DMS 273 treated with DMSO at 0.1 percent for 48 hours (cell line): ENCODE measurements around the gene HABP4.

Source experiments
- DNase-seq: peaks from one replicate; lab custom pipeline; 2025; lab: John Stamatoyannopoulos, UW

The HABP4 gene, protein sequence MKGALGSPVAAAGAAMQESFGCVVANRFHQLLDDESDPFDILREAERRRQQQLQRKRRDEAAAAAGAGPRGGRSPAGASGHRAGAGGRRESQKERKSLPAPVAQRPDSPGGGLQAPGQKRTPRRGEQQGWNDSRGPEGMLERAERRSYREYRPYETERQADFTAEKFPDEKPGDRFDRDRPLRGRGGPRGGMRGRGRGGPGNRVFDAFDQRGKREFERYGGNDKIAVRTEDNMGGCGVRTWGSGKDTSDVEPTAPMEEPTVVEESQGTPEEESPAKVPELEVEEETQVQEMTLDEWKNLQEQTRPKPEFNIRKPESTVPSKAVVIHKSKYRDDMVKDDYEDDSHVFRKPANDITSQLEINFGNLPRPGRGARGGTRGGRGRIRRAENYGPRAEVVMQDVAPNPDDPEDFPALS

DNA sequence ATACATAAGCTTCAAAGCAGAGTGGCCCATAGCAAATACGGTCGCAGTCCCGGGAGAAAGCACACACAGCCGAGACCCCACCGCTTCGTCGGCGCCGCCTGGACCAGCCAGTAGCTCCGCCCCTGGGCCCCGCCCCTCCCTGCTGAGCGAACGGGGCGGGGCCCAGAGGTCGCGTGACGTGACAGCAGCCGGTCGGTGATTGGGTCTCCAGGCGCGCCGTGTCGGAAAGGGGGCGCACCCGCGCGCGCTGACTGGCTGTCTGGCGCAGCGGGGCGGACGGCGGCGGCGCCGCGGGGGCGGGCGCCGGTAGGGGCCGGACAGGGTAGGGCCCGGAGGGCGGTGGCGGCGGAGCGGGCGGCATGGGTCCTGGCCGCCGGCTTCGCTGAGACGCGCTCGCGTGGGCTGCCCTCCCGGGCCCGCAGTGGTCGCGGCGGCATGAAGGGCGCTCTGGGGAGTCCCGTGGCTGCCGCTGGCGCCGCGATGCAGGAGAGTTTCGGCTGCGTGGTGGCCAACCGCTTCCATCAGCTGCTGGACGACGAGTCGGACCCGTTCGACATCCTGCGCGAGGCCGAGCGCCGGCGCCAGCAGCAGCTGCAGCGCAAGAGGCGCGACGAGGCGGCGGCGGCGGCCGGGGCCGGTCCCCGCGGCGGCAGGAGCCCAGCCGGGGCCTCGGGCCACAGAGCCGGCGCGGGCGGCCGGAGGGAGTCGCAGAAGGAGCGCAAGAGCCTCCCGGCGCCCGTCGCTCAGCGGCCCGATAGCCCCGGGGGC, at the start of gene HABP4:
HABP4 (plus strand) TSS at position 325 of the 768 bp plus-strand sequence; CDS start at position 436, 111 bp downstream.
- peak; percentile 68 for DNase-seq

DNA sequence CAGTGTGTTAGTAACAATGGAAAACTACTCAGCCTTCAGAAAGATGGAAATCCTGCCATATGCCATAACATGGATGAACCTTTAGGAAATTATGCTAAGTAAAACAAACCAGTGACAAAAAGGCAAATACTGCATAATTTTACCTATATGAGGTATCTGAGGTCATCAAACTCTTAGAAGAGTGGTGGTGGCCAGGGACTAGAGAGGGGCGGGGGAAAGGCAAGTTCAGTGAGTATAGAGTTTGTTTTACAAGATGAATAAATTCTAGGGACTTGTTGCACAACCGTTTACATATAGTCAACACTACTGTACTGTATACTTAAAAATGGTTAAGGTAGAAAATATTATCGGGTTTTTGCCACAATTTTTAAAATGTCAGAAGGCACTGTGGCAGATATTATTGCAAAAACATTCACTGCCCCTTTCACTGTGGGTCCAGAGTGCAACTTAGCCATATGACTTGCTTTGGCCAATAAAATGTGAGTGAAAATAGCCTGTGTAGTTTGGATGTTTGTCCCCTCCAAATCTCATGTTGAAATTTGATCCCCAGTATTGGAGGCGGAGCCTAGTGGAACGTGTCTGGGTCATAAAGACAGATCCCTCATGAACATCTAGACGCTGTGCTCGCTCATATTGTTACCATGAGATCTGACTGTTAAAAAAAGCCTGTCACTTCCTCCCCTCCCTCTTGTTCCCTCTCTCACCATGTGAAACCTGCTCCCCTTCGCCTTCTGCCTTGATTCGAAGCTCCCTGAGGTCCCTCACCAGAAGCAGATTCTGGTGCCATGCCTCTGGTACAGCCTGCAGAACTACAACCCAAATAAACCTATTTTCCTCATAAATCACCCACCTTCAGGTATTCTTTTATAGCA, 41.3 kb upstream of the HABP4 start:
- no peak for DNase-seq

GRCh38 chr9:96411129-96411838, 38.7 kb upstream of the HABP4 start:
- DNase-seq, result no peak

DNA sequence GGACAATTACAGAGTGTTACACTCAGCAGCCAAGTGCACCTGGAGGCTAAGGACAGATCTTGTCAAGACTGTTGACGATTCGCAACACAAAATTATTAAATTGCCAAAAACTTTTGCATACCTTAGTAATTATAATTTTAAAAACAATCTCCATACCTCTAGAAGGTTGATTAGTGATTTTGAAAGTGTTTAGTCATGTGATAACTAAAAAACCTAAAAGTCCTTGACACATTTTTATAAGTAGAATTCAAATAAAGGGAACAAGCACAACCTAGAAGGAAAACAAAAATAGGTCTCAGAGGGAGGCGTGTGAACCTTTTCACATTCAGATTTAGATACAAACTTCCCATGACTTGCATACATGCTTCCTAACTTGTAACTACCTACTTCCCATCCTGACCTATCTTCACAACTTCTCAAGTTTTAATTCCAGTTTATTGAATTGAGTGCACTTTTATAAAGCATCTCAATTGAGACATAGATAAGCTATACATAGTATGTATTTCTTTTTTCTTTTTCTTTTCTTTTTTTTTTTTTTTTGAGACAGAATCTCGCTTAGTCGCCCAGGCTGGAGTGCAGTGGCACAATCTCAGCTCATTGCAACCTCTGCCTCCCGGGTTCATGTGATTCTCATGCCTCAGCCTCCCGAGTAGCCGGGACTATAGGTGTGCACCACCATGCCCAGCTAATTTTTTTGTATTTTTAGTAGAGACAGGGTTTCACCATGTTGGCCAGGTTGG, 37.6 kb upstream of the HABP4 start:
- DNase-seq, result no peak

GRCh38 chr9:96413302-96414221, 36.4 kb upstream of the HABP4 start:
- DNase-seq, result no peak

DNA sequence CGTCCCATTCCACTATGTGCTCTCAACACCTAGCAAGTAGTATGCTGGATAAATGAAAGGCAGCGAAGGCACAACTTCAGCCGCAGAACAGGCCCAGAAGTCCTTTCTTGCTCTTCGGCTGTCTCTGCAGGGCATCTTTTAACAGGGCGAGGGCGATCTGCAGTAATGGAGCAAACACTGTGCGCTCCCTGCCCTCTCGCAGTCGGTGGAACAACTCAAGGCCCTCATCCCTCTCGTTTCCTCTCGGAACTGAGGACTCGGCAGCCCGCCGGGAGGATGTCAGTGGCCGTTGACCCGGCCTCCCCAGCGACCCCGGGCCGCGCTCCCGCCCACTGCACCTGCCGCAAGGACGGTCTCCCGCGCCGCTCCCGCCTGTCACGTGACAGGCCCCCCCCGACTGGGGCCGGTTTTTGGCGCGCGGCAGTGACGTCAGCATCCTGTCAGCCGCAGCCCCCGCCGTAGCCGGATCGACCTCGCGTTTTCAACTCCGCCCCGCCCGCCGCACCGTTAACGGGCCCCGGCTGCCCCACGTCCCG, 32.9 kb upstream of the HABP4 start:
- DNase-seq, result peak; percentile 59

- no peak for DNase-seq
These were observed 32.3 kb upstream of the HABP4 start for GRCh38 chr9:96417661-96418082.

GRCh38 chr9:96418083-96418919, 31.7 kb upstream of the HABP4 start, which contains the start of gene ZNF367:
TSS of gene ZNF367 (minus strand) at chr9:96418370. CDS start at chr9:96418032, 338 bp downstream.
- DNase-seq, result peak; percentile 93

GRCh38 chr9:96418920-96419690, 30.9 kb upstream of the HABP4 start:
- DNase-seq, result peak; percentile 33

DNA sequence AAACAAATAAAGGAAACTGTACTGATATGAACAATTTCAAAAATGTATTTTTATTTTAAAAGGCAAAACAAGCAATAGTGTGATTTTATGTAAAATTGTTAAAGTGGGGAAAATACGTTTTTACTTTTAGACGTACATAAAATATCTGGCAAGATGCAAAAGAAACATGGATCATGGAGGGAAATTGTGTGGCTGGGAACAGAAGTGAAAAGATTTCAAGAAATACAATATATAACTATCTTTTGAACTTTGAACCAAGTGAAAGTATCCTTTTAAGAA, 30.3 kb upstream of the HABP4 start:
- DNase-seq, result no peak

- no peak for DNase-seq
These were observed 29.3 kb upstream of the HABP4 start for GRCh38 chr9:96420468-96421219.

DNA sequence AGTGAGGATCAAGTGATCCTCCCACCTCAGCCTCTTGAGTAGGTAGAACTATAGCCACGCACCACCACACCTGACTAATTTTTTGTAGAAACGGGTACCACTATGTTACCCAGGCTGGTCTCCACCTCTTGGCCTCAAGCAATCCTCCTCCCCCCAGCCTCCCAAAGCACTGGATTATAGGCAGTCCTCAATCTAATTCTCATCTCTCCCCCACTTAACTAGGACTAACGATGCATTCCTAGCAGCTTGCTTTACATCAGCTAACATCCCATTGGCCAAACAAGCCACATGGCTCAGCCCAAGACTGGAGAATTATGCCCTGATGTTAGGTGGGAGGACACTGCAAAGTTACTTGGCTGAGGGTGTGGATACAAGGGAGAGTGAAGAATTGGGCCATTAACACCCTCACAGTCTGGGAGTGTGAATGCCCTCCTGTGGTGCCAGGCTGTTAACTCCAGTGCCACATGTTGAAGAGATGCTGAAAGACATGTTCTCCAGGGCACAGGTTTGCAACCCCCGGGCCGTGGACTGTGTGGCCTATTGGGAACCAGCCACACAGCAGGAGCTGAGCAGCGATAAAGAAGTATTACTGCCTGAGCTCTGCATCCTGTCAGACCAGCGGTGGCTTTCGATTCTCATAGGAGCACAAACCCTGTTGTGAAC, 26.5 kb upstream of the HABP4 start:
- DNase-seq, result no peak

DNA sequence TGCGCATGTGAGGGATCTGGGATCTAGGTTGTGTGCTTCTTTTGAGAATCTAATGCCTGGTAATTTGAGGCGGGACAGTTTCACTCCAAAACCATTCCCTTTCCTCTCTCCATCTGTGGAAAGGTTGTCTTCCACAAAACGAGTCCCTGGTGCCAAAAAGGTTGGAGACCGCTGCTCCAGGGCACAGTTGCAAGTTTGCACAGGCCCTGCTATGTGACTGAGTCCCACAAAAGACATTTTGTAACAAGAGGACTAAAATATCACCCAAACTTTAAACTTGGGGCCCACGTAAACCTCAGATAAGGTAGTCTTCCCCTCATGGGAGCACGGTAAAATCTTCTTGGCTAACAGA, 26.0 kb upstream of the HABP4 start:
- DNase-seq, result no peak

DNA sequence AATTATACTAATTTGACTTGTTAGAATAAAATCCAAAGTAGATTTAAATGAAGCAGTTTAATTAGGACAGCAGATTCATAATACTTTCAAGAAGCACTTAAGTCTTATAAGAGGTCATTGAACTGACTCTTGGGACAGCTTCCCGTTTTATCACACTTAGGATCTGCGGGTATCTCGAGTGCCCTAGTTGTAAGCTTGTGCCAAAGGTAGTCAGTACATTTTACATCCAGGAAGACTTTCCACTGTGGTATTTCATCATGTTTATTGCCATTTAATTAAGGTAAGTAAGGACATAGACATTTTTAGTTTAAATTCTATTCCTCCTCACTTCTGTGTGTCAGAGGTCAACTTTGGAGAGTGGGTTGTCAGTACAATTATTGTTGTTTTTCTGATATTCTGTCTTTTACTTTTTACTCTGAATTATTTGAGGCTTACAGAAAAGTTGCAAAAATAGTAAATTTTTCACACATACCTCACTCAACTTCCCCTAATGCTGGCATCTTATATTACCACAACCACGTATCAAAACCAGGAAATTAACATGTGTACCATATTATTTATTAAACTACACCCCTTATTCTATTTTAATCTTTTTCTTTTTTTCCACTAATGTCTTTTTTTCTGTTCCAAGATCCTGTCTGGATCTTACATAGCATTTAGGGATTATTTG, 24.3 kb upstream of the HABP4 start:
- no peak for DNase-seq

- no peak for DNase-seq
These were observed 20.2 kb upstream of the HABP4 start for GRCh38 chr9:96429732-96430131.

DNA sequence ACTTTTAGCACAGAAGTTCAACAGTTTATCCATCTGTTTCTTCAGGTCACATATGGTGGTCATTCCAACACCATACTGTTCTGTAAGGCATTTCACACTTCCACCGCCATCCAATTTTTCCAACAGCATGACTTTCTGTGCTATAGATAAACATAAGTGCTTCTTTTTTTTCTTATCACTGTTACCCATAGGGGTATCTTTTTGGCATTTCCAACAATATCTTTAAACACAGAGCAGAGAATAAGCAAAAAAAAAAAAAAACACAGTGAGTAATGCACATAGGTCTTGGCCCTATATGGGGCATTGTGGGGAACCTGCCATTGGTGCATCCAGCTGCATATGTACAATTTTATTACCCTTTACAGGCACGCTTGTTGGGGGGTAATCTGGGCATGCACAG, 19.6 kb upstream of the HABP4 start:
- no peak for DNase-seq
